GM21447 (cell line): ENCODE data around the gene BICRAL.
"Not testable (repeated sequence)": the region's sequence is repeated elsewhere in the genome, so short reads cannot be mapped to it uniquely, and the experiment has no call there.

ENCODE experiments used
- ATAC-seq: cut with Tn5 transposase; IDR thresholded peaks from one replicate; pipeline ENCODE4 v1.9.1; 2021; ENCODE audit not compliant: unreplicated experiment

BICRAL gene

DNA sequence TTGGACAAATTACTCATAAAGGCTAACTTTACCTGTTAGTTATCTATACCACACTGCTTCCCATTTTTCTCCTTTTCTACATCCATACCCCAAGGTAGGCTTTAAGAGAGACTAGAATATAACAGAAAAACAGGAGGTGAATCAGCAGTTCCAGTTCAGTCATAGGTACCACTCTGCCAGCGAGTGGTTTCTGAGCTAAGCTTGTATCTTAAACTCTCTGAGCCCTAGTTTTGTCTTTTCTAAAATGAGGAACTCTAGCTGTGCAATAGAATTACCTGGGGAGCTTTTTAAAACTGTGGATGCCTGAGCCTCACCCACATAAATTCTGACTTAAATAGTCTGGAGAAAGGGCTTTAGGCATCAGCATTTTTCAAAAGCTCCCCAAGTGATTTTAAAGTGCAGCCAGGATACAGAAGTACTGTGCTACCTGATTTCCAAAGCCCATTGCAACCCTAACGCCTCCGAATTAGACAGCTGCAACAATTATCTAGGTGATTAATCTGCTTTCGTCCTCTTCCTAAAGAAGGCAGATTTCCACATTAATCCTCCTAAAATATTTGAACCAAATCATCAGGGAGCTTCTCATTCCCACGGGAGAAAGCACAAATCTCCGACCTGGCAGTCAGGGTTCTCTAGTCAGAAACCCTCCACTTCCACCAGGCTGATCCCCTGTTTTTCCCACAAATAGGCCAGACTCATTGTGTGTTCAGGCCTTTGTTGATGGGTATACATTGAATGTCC is 60.2 kb downstream of the BICRAL start:
- no peak for ATAC-seq

DNA sequence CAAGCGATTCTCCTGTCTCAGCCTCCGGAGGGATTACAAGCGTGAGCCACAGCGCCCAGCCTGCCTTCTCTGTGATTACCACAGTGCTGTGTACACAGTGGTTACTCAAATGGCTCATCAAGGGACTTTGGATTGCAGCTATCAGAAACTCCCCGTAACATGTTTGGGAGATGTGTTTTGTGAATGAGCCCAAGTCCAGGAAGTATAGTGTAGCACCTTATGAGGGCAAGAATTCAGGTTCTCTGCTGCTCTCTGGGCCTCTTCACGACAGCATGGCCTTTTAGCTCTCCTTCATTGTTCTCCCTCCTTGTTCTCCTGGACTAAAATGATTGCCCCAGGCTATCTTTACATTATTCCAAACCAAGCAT is 63.5 kb downstream of the BICRAL start:
- no peak for ATAC-seq

GRCh38 chr6:42846505-42846904 is 64.7 kb downstream of the BICRAL start:
- no peak for ATAC-seq

- ATAC-seq, result no peak
Observed at GRCh38 chr6:42848700-42849099, 66.8 kb downstream of the BICRAL start.

- no peak for ATAC-seq
Observed at GRCh38 chr6:42851599-42851998, 69.7 kb downstream of the BICRAL start.

DNA sequence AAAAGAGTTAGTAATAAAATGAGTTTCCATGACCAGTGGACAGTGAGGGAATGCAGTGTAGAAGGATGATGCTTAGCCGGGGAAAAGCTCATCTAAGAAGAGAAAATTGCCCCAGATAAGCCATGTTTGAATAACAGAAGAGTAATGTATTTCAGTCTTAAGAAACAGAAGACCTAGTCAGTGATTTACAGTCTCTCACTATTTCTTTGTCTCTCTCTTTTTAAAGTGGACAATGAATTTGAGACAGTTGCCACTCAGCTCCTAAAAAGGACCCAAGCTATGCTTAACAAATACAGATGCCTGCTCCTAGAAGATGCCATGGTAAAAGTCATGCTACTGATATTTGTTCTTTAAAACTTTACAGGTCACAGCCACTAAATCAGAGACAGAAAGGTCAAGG is 78.2 kb downstream of the BICRAL start:
- no peak for ATAC-seq

- ATAC-seq, result no peak
Observed at GRCh38 chr6:42860481-42860880, 78.6 kb downstream of the BICRAL start.

- no peak for ATAC-seq
Observed at GRCh38 chr6:42864602-42865001, 82.8 kb downstream of the BICRAL start.

GRCh38 chr6:42870145-42870936 is 88.5 kb downstream of the BICRAL start:
- no peak for ATAC-seq

GRCh38 chr6:42871711-42872110 is 89.9 kb downstream of the BICRAL start:
- ATAC-seq, result no peak

GRCh38 chr6:42873313-42873712 is 91.5 kb downstream of the BICRAL start:
- ATAC-seq, result no peak

DNA sequence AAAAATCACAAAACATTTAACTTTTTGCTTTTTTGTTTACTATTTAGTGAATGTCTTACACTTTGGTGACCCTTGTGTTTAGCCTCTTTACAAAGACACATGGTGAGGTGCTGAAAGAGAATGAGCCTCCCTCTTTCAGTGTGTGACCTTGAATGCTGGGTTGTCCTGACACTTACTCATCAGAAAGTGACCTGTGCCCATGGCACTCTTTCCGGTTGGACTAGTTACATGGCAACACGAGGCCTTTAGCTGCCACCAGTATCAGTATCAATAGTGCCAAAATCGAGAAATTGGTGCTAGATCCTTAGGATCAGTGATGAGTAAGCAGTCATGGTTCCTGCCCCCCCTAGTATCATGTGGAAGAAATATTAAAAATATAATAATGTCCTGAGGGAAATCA is 95.8 kb downstream of the BICRAL start:
- no peak for ATAC-seq

- peak; percentile 94 for ATAC-seq
Observed at GRCh38 chr6:42879372-42880239, 97.8 kb downstream of the BICRAL start, which contains the start of gene RPL7L1. Gene RPL7L1, plus strand, starts transcription at chr6:42879616. Its CDS starts 295 bp downstream, at chr6:42879911.

GRCh38 chr6:42880240-42880817 is 98.5 kb downstream of the BICRAL start:
- not testable (repeated sequence) for ATAC-seq

GRCh38 chr6:42880871-42881270 is 99.0 kb downstream of the BICRAL start:
- ATAC-seq, result not testable (repeated sequence)

DNA sequence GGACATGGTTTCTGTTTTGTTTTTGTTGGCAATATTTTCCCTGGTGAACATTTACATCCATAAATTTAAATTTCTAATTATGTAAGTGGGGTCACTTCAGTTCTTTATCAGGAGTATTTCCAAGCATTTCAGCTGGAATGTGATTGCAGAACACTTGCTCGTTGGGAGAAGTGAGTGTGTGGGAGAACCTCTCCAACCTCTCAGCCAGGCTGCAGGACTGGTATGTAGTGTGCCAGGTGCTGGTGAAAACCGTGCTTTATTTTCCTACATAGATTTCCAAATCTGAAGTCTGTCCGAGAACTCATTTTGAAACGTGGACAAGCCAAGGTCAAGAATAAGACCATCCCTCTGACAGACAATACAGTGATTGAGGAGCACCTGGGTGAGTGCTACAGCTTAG is 103.8 kb downstream of the BICRAL start:
- ATAC-seq, result no peak

- ATAC-seq, result not testable (repeated sequence)
Observed at GRCh38 chr6:42888201-42888600, 106.3 kb downstream of the BICRAL start.

DNA sequence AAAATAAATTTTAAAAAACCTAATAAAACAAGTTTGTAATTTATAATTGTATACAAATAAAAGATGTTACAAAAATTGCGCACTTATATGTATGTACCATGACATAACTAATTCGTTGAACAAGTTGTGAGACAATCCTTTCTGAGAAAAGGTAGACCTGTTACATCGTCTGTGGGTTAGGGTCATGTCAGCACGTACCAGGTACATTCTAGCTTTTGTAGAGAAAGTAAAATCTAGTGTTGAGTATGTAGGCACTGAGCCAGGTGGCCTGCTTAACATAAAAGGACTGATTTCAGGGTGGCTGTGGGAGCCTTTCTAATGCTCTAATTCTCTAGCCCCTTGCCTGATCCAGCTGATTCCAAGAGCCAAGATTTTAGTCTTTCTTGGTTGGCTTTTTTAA is 108.0 kb downstream of the BICRAL start:
- ATAC-seq, result no peak

DNA sequence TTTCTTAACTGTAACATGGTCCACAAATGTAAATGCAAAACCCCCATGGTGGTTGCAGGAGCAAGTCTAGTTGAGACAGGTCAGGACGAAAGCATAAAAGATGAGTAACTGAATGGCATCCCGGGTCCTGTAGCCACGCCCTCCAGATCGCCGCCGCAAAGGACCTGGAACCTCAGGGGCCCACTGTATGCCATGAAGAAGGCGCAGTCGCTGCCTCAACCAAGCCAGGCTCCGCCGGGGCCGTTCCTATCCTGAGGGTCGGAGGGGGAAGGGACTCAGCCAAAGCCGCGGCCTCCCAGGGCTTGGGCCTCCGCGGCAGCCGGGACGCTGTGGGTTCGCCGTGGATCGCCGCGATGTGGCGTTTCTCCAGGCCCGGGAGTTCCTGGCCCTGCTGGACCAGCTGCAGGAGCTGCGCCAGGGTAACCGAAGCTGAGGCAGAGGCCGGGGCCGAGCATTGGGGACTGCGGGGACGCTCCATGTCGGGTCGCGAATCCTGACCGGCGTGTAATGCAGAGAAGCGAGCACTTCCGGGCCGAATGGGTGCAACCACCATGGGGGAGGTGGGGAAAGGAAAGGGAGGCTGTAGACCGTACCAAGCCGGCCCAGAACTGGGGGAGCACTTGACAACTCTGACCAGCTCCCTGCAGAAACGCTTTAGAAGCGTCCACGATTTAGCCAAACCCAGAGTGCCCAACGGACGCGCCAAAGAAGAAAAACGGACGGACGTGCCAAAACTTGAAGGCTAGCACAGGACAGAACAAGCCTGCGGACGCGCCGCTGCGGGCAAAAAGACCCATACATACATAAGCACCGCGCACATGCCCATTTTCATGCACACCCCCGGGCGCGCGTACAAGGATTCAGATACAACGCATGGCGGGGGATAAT is 108.7 kb downstream of the BICRAL start:
- ATAC-seq, result peak; percentile 94

GRCh38 chr6:42891199-42891722 is 109.4 kb downstream of the BICRAL start:
- no peak for ATAC-seq
